ENCODE data around the gene ANAPC15. TPM values are rescaled to one million over a fixed set of nuclear protein-coding genes. Genes with fewer than 3 reads are reported as not detected.
A peak's percentile ranks its signal among the peaks of the same experiment; 100 is the strongest.

Gene ANAPC15
- total and polyA plus RNA-seq, 9 of the 15 experiments (the other 6 are each of a cell fraction or from before 2014, with no cell fraction given) = 53.0 to 254 (median 75.7) TPM

- TF ChIP-seq ZNF318 (IDR thresholded peaks at IDR 0.05; ENCODE audit: borderline replicate concordance in 1 of 2, low read depth in 1 of 2) = no peak
- peak; percentile 9 for TF ChIP-seq MEIS2 (IDR thresholded peaks at IDR 0.05; ENCODE audit: partially characterized antibody)
- no peak for TF ChIP-seq NR0B1 (IDR thresholded peaks at IDR 0.05; ENCODE audit: partially characterized antibody)
- TF ChIP-seq ARID1B (IDR thresholded peaks at IDR 0.05) = peak; percentile 84
- TF ChIP-seq KLF1 (tag; IDR thresholded peaks at IDR 0.05) = no peak
- TF ChIP-seq FOXJ2 (tag; IDR thresholded peaks at IDR 0.05) = no peak
- TF ChIP-seq MNT (conservative IDR thresholded peaks at IDR 0.05) = 0 out of 4 replicates have a peak, but pooled peaks of 1 of the 2 experiments have one; percentile 11
- TF ChIP-seq ZC3H8 (IDR thresholded peaks at IDR 0.05) = no peak
- TF ChIP-seq TAL1 (IDR thresholded peaks at IDR 0.05) = peak; percentile 61; the same call in 1 of the 2 replicates
- no peak for TF ChIP-seq MTA2 (IDR thresholded peaks at IDR 0.05; ENCODE audit: low read depth)
- TF ChIP-seq NFE2 (IDR thresholded peaks at IDR 0.05; ENCODE audit: low read depth) = peak; percentile 64
- TF ChIP-seq KDM1A (IDR thresholded peaks at IDR 0.05) = 0 out of 4 replicates have a peak, but pooled peaks of 1 of the 2 experiments have one; percentile 6
- TF ChIP-seq MIER1 (IDR thresholded peaks at IDR 0.05; ENCODE audit: low read depth) = no peak
- TF ChIP-seq ZNF830 (CRISPR knock-in tag; IDR thresholded peaks at IDR 0.05) = no peak
- peak; percentile 48; the same call in 1 of the 2 replicates for TF ChIP-seq SMARCE1 (IDR thresholded peaks at IDR 0.05)
- no peak for TF ChIP-seq SMC3 (conservative IDR thresholded peaks at IDR 0.05; ENCODE audit: insufficient read depth, low read depth, low read length)
- TF ChIP-seq SIX5 (IDR thresholded peaks at IDR 0.05; ENCODE audit: borderline replicate concordance in 1 of 2, insufficient read depth in 1 of 2, low read depth in 1 of 2, low read length in 2 of 2) = no peak
- no peak for TF ChIP-seq RB1 (IDR thresholded peaks at IDR 0.05; ENCODE audit: low read depth)
- TF ChIP-seq ZNF133 (CRISPR knock-in tag; IDR thresholded peaks at IDR 0.05) = no peak
These were observed 10.1 kb upstream of the ANAPC15 start (continued) for GRCh38 chr11:72122607-72123006.
